ENCODE measurements around the gene SRBD1. TPM values are rescaled to one million over a fixed set of nuclear protein-coding genes. Genes with fewer than 3 reads are reported as not detected.

Gene SRBD1
- total RNA-seq, 1 donor = 22.4 TPM

DNA sequence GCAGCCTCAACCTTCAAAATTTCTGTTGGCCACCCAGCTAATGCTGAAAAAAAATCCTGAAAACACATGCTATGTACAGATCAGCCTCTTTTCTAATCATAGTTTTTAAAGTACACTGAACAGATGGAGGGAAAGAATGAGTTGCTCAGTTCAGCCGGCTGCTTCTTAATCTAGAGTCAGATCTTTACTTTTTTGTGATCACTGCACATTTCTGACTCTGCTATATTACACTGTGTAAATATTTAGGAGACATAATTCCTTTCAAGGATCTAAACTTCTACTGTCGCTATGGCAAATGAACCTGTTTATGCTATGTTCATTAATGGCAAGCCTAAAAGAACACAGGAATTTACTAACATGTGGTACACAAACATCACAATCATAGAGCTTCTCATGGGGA lies 114.2 kb downstream of the SRBD1 start:
- TF ChIP-seq, protein P1, sequence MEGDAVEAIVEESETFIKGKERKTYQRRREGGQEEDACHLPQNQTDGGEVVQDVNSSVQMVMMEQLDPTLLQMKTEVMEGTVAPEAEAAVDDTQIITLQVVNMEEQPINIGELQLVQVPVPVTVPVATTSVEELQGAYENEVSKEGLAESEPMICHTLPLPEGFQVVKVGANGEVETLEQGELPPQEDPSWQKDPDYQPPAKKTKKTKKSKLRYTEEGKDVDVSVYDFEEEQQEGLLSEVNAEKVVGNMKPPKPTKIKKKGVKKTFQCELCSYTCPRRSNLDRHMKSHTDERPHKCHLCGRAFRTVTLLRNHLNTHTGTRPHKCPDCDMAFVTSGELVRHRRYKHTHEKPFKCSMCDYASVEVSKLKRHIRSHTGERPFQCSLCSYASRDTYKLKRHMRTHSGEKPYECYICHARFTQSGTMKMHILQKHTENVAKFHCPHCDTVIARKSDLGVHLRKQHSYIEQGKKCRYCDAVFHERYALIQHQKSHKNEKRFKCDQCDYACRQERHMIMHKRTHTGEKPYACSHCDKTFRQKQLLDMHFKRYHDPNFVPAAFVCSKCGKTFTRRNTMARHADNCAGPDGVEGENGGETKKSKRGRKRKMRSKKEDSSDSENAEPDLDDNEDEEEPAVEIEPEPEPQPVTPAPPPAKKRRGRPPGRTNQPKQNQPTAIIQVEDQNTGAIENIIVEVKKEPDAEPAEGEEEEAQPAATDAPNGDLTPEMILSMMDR (IDR thresholded peaks at IDR 0.05; ENCODE audit: insufficient read depth, low read length) = no peak
- H3K4me3 ChIP-seq (ENCODE audit: low read depth, low read length) = no peak overlapping the region
- no peak for DNase-seq (ENCODE audit: low read depth)

DNA sequence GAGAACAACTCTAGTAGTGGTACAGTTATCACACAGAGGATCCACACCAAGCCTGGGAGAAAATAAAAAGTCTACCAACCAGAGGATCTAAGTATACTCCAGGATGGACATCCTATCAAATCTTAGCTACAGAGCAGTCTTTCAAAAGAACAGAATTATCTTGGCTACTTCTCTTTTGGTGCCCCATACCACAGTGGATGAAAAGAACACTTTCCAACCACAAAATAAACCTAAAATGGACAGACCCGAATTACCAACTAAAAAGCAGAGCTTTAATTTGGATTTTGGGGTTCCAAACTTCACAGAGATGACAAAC lies 116.1 kb downstream of the SRBD1 start:
- DNase-seq (ENCODE audit: low read depth) = no peak
- TF ChIP-seq, protein P1 (IDR thresholded peaks at IDR 0.05; ENCODE audit: insufficient read depth, low read length) = no peak
- no peak overlapping the region for H3K4me3 ChIP-seq (ENCODE audit: low read depth, low read length)

DNA sequence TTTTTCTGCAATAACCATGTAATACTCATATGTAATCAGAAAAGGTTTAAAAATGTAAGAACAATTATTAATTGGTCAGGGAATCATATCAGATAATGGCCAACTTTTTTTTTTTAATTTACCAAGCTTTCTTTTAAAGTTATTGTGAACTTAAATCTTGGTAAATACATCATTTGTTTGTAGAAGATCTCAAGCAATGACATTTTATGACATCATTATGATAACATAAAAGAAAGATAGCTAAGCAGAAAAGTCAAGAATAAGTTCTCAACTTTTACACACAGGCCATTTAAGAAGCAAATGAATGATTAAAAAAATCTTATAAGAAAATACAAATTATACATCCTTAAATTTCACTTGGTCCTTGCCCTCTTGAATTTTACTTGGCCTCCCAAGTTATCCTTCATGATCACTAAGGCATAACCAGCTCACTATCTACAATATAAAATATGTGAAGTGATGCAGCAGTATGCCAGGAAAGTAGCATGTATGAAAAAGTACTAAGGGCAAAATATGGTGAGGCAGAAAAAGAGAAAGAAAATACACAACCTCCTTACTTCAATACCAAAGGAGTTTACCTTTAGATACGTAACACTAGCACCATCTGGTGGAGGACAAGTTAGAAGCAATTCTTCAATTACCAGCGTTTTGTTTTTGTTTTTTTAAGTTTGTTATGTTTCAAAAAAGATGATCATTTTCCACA lies 116.6 kb downstream of the SRBD1 start:
- peak; percentile 91 for DNase-seq (ENCODE audit: low read depth)
- TF ChIP-seq, protein P1 (IDR thresholded peaks at IDR 0.05; ENCODE audit: insufficient read depth, low read length) = peak; percentile 76
- H3K4me3 ChIP-seq (ENCODE audit: low read depth, low read length) = no peak overlapping the region

DNA sequence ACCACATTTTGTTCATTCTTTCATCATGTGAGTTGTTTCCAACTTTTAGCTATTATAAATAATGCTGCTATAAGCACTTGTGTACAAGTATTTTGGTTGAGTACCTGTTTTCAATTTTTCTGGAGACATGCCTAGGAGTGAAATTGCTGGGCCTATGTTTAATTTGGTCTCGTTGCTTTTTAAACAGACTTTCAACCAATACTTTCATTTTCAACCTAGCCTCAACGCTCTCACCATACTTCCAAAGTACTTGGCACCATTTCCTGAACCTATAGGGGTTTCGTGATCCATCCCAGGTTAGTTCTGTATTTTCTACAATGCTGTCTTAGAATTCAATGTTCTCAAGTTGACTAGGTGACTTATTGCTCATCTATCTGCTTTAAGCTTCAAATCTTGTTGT lies 126.1 kb downstream of the SRBD1 start:
- no peak for DNase-seq (ENCODE audit: low read depth)
- TF ChIP-seq, protein P1 (IDR thresholded peaks at IDR 0.05; ENCODE audit: insufficient read depth, low read length) = no peak
- no peak overlapping the region for H3K4me3 ChIP-seq (ENCODE audit: low read depth, low read length)

DNA sequence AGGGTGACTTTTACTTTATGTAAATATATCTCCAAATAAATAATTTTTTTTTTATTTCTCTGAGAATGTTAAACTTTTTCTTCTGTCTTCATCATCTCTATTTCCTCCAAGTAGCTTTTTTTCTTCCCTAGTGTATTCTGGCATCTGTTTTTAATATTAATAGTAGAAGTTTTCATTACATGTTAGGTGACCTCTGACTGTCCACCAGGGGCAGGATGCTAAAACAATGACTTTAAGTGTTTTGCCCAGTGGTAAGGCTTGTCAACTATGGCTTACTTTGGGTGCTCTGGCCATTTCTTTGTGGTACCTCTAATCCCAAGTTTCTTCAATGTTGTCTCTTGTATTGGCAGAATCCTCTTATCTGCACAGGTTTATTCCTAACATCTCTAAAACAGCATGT lies 127.1 kb downstream of the SRBD1 start:
- H3K4me3 ChIP-seq (ENCODE audit: low read depth, low read length) = no peak overlapping the region
- DNase-seq (ENCODE audit: low read depth) = peak; percentile 33
- TF ChIP-seq, protein P1 (IDR thresholded peaks at IDR 0.05; ENCODE audit: insufficient read depth, low read length) = peak; percentile 38

DNA sequence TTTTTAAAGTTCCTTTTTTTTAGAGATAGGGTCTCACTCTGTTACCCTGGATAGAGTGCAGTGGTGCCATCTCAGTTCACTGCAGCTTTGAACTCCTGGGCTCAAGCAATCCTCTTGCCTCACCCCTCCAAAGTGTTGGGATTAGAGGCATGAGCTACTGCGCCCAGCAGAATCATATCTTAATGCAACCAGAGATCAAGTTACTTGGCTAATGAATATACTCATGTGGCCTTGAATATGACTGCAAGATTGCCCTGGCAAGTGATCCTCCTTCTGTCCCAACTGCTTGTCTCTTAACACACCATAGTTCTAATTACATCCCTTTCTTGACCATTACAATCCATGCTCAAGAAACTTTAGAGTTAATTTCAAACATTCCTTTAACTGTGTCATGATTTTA lies 133.5 kb downstream of the SRBD1 start:
- DNase-seq (ENCODE audit: low read depth) = no peak
- no peak overlapping the region for H3K4me3 ChIP-seq (ENCODE audit: low read depth, low read length)
- TF ChIP-seq, protein P1 (IDR thresholded peaks at IDR 0.05; ENCODE audit: insufficient read depth, low read length) = no peak

DNA sequence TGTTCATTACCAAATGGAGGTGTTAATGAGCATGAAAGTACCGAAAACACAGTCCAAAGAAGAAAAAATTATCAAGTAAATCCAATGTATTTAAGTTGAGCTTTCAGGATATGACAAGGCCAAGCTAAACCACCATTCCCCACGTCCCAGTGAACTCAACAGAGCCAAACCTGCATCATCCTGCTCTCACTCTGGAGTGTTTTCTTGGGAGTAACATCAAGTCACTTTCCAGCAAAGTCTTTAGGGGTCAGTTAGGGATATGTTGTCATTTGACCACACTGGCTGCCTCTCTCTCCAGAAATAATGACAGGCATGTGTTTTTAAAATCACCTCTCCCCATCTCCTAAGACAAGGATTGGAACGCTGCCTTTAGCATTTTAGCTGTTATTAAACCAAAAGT lies 140.5 kb downstream of the SRBD1 start:
- peak; percentile 27 for DNase-seq (ENCODE audit: low read depth)
- H3K4me3 ChIP-seq (ENCODE audit: low read depth, low read length) = no peak overlapping the region
- TF ChIP-seq, protein P1 (IDR thresholded peaks at IDR 0.05; ENCODE audit: insufficient read depth, low read length) = no peak

All from fibroblast of the aortic adventitia (primary cell).